Heart left ventricle (tissue), 13 donors: Measurements from ENCODE around the gene TSEN54.

ENCODE experiments used
- CTCF ChIP-seq, 12 donors: fragments of 200-600 bp; sonication (generic) in 4 of 12; IDR thresholded peaks; one replicate each; pipeline versions ENCODE4 v1.5.0 to v1.8.0; 2018 to 2022; ENCODE audit warnings: antibody characterized with exemption in 12 of 12, mild to moderate bottlenecking in 5 of 12
- POLR2A ChIP-seq, 2 donors: fragments of 450-650 bp; IDR thresholded peaks; one replicate each; pipeline ENCODE4 v1.6.1; 2017; ENCODE audit warnings: antibody characterized with exemption in 2 of 2, mild to moderate bottlenecking in 2 of 2, moderate library complexity in 2 of 2
- donor health status: ischemic (EF 13 %, LVEDD 7.1; RV severe dilation, severe dysfunction).
- donor health status: DM: no; HTN: yes; CAD: no.
- donor health status: DM: no; HTN: no; CAD: no.
- donor health status: ischemic (EF 25% LVEDD 6.9; RV normal size, moderate dysfunction).
- donor health status: ischemic (EF 25% LVEDD 5.7; RV mildly dilated, moderate dysfunction).
- donor health status: ischemic (EF 35%, LVEDD 5.7; RV mildly dilated, moderate dysfunction).
- donor health status: nonischemic (EF 11% LVEDD 7.7; RV severe dilation, severe dysfunction).
- donor health status: DM: yes; HTN: yes; CAD: no.
- donor health status: PGD.
- donor health status: ischemic (EF 29% LVEDD 5.4; RV normal size, mild dysfunction).
- donor health status: nonischemic (EF 23%, LVEDD 6.1; RV moderate dilation, normal function).

- TF ChIP-seq CTCF (IDR thresholded peaks at IDR 0.05) (no peak), POLR2A (IDR thresholded peaks at IDR 0.05) (no peak)
Measured at GRCh38 chr17:75557075-75557851, 40.9 kb downstream of the TSEN54 start.
